Kasumi-1 (cell line): ENCODE results near the gene MYOM3.
"Not testable (repeated sequence)": the region's sequence is repeated elsewhere in the genome, so short reads cannot be mapped to it uniquely, and the experiment has no call there.

Experiments
- DNase-seq, 2 experiments: peaks; one replicate each; lab custom pipeline; 2025; lab: John Stamatoyannopoulos, UW

Gene MYOM3

GRCh38 chr1:24071941-24072340, 40.0 kb downstream of the MYOM3 start:
- no peak for DNase-seq

DNA sequence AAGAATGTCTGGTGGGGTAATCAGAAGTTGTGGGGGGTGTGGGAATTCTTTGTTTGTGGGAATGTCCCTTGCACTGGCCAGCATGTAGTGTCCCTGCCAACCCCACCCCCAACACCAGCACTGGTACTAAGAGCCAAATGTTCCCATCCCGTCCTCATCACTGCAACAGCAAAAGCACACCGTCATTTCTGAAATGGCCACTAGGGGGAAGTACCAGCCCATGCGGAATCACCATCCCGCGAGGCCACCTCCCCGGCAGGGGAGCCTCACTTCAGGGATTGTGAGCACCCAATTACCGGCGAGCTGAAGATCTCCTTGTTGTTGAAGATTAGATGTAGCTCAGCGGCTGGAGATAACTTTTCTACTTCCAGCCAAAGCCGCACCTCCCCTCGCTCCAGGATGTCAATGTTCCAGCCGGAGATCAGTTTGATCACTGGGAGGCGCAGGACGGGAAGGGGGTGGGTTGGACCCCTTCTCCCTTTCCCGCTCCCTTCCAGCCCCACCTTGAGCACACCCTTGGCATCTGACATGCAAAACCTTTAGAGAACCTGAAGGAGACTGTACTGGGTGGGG, 41.0 kb downstream of the MYOM3 start:
- DNase-seq = peak; percentile 76 to 79

DNA sequence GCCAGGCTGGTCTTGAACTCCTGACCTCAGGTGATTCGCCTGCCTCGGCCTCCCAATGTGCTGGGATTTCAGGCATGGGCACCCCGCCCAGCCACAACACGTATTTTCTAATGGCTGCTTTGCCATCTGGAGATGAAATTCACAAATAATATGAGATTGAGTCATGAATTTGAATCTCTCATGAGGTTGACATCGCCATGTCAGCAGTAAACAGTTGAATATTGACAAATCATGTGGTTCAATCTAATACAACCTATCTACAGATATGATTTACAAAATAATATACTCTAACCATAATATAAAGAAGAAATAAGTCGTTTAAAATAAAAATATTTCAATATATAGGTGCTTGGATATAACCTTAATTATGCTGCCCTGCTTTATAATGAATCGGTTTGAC, 42.1 kb downstream of the MYOM3 start:
- DNase-seq = no peak

DNA sequence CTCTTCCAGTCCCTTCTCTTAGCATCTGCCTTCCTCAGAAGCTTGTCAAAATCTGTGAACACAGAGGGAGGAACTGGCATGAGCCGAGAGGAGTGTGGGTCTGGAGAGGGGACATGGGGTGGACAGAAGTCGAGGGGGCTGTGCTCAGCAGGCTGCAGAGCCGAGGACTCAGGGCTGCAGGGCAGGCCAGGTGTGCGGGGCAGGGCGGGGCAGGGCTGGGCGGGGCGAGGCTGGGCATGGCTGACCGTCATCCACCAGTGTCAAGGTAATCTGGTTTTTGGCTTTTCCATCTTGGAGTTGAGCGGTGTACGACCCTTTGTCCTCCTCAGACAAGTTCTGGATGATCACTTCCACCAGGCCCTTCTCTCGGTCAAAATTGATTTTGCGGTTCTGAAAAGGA, 44.0 kb downstream of the MYOM3 start:
- DNase-seq = no peak

DNA sequence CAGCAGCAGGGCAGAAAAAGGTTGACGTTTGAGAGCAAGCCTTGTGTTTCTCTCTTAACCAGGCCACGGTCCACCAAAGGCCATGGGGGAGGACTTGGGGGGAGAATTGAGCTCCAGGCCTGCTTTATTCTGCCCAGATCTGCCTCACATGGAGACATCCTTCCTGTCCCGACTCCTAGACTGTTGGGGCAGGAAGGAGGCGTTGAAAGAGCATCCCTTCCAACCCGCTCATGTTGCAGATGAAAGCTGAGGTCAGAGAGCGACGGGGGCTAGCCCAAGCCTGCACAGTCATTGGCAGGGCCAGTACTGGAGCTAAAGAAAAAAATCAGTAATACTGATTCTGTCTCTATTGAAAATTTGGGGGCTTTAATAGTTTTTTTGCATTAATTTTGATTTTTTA, 46.6 kb downstream of the MYOM3 start:
- DNase-seq = no peak

DNA sequence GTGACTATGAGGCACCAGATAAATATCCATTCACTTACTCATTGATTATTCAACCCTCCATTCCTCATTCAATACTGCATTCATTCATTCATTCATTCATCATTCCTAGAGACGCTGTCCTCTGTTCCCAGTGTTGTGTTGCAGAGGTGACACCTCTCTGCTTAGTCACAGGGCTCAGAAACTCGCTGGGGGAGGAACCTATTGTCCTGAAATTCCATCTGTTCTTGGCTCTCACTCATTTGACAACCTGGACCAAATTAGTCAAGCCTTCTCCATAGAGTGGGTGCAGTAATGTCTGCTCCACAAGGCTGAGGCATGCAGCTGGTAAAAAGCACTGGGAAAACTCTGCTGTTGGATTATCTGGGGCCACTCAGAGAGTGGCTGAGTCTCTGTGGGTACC, 49.7 kb downstream of the MYOM3 start:
- no peak for DNase-seq

DNA sequence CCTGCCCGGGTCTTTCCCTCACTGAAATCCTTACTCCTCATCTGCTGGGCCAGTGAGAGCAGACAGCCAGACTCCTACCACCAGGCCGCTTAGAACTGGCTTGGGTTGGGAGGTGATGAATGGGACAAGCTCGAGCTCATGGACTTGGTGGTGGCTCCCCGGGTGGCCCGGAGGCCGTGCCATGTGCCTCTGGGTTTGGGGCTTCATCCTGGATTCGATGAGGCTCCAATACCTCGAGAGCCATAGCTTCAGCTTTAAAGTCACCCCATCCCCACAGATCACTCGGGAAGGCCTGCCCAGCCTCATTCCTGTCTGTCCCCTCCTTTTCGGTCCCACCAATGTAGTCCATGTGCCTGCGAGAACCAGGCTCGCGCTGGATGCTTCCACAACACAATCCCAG, 51.5 kb downstream of the MYOM3 start:
- no peak for DNase-seq

- DNase-seq = no peak
Observed at GRCh38 chr1:24058671-24059455, 53.1 kb downstream of the MYOM3 start.

DNA sequence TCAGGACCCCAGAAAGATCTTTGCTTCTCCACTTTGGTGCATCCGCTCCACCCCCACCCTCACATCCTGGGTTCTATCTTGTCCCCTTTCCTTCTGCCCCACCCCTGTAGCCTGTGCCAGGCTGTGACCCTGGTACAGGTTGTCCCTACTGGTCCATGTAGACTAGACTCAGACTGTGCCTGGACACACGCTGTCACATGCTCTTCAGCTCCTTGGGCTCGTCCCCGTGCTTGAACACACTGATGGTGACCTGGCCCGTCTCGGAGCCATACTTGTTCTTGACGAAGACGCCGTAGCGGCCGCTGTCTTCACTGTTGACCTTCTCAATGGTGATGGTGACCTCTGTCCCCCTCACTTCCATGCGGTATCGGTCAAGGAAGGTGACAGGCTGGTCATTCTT, 54.8 kb downstream of the MYOM3 start:
- no peak for DNase-seq

DNA sequence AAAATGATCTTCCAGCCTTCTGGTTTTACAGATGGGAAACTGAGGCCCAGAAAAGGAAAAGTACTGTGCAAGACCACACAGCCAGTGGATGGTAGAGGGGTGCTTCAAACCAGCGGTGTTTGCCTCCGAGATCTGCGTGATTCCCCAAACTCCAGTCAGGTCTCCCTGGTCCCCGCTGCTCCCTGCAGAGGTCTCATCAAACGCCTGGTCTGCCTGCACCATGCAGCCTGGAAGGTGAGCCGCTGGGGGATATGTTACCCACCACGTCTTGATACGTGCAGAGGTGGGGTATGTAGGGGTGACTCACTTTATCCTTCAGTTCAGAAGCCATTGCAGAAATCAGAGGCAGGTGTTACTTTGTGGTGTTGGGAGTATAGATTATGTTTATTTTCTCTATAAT, 56.3 kb downstream of the MYOM3 start:
- no peak for DNase-seq

- no peak for DNase-seq
Observed at GRCh38 chr1:24052220-24052619, 59.7 kb downstream of the MYOM3 start.

- DNase-seq = no peak
Observed at GRCh38 chr1:24051206-24051945, 60.6 kb downstream of the MYOM3 start.

GRCh38 chr1:24049733-24050132, 62.2 kb downstream of the MYOM3 start:
- DNase-seq = no peak

DNA sequence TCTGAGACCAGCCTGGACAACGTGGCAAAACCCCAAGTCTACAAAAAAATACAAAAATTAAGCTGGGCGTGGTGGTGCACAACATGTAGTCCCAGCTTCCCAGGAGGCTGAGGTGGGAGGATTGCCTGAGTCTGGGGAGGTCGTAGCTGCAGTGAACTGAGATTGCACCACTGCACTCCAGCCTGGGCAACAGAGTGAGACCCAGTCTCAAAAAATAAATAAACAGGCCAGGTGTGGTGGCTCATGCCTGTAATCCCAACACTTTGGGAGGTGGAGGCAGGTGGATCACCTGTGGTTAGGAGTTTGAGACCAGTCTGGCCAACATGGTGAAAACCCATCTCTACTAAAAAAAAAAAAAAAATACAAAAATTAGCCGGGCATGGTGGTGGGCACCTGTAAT, 63.0 kb downstream of the MYOM3 start:
- DNase-seq = not testable (repeated sequence)

GRCh38 chr1:24048205-24048869, 63.6 kb downstream of the MYOM3 start:
- no peak for DNase-seq

DNA sequence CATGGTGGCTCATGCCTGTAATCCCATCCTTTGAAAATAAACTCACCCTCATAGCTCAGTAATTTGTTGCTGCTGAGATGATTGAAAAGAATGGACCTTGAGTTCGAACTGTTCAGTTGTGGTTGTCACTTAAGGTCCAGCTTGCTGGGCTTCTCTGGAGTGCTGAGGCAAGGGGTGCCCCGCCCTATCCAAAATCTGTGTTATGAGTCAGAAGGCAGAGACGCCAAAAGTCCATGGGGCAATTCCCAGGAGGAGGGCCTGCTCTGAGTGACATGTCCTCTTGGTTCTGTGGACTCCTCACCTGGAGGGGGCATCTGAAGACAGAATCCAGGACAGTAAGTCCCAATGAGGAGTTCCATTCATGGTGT, 64.8 kb downstream of the MYOM3 start:
- DNase-seq = no peak

DNA sequence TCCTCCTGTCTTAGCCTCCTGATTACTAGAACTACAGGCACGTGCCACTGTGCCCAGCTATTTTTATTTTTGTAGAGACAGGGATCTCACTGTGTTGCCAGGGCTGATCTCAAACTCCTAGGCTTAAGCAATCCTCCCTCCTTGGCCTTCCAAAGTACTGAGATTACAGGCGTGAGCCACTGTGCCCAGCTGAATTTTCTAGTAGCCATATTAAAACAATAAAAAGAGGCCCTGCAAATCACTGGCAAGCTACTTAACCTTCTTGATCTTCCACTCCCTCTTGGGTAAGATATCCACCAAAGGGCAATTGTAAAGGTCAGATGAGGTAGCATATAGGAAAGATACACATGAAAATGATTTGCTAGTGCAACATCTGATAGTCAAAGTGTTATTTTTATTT, 66.2 kb downstream of the MYOM3 start:
- no peak for DNase-seq

GRCh38 chr1:24044672-24045071, 67.3 kb downstream of the MYOM3 start:
- not testable (repeated sequence) for DNase-seq

- no peak for DNase-seq
Observed at GRCh38 chr1:24043345-24044032, 68.4 kb downstream of the MYOM3 start.

GRCh38 chr1:24042315-24042714, 69.6 kb downstream of the MYOM3 start:
- no peak for DNase-seq

- DNase-seq = no peak
Observed at GRCh38 chr1:24036088-24036487, 75.8 kb downstream of the MYOM3 start.

- DNase-seq = no peak
Observed at GRCh38 chr1:24032981-24033380, 79.0 kb downstream of the MYOM3 start.
